SK-N-SH (cell line): ENCODE results near the gene CTU1.

Experiments used
- FOXM1 ChIP-seq: IDR thresholded peaks from 2 replicates; pipeline ENCODE4 v1.4.0; 2012; ENCODE audit warnings: low read depth, mild to moderate bottlenecking
- GATA2 ChIP-seq: sonication (generic); formaldehyde crosslinking; IDR thresholded peaks from 2 replicates; pipeline ENCODE4 v1.5.0; 2020; ENCODE audit warnings: mild to moderate bottlenecking, missing genetic modification reagents
- MEF2A ChIP-seq: IDR thresholded peaks from 2 replicates; pipeline ENCODE4 v1.4.0; 2012; ENCODE audit warnings: low read depth, borderline replicate concordance
- NRF1 ChIP-seq: IDR thresholded peaks from 2 replicates; pipeline ENCODE4 v1.6.1; 2012; ENCODE audit warnings: low read depth, mild to moderate bottlenecking, low read length
- POLR2AphosphoS5 ChIP-seq: IDR thresholded peaks from 2 replicates; pipeline ENCODE4 v1.6.1; 2012; ENCODE audit warnings: low read depth, low read length
- SMC3 ChIP-seq: IDR thresholded peaks from 2 replicates; pipeline ENCODE4 v1.6.1; 2012; ENCODE audit warnings: low read depth, low read length, improper control_type of control experiment
- TCF12 ChIP-seq: IDR thresholded peaks from 2 replicates; pipeline ENCODE4 v1.4.0; 2012
- TF ChIP-seq, protein P1 (sequence below): fragments of 200-600 bp; sonication (generic); IDR thresholded peaks from 2 replicates; pipeline ENCODE4 v1.6.1; 2017; ENCODE audit warnings: antibody characterized with exemption, mild to moderate bottlenecking, moderate library complexity
- TF ChIP-seq, protein P2 (sequence below): IDR thresholded peaks from 2 replicates; pipeline ENCODE4 v1.4.0; 2012; ENCODE audit warnings: low read depth

- TF ChIP-seq, protein P1, sequence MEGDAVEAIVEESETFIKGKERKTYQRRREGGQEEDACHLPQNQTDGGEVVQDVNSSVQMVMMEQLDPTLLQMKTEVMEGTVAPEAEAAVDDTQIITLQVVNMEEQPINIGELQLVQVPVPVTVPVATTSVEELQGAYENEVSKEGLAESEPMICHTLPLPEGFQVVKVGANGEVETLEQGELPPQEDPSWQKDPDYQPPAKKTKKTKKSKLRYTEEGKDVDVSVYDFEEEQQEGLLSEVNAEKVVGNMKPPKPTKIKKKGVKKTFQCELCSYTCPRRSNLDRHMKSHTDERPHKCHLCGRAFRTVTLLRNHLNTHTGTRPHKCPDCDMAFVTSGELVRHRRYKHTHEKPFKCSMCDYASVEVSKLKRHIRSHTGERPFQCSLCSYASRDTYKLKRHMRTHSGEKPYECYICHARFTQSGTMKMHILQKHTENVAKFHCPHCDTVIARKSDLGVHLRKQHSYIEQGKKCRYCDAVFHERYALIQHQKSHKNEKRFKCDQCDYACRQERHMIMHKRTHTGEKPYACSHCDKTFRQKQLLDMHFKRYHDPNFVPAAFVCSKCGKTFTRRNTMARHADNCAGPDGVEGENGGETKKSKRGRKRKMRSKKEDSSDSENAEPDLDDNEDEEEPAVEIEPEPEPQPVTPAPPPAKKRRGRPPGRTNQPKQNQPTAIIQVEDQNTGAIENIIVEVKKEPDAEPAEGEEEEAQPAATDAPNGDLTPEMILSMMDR = no peak
- TF ChIP-seq, protein P2, sequence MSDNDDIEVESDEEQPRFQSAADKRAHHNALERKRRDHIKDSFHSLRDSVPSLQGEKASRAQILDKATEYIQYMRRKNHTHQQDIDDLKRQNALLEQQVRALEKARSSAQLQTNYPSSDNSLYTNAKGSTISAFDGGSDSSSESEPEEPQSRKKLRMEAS = no peak
- TF ChIP-seq POLR2AphosphoS5 (no peak), TCF12 (no peak), FOXM1 (no peak), NRF1 (no peak), SMC3 (no peak), MEF2A (no peak), GATA2 (CRISPR knock-in tag) (no peak)
These were observed 13.0 kb upstream of the CTU1 start for GRCh38 chr19:51121257-51121656.
